Stimulated activated CD4-positive, alpha-beta T cell treated with anti-CD3 and anti-CD28 coated beads, Interleukin-4, amount 100 ng/mL, for 24 hours (primary cell): ENCODE data around the gene TBCA.

Experiments
- DNase-seq: peaks from one replicate; pipeline ENCODE4 v3.0.0-alpha.2; 2020

TBCA gene

GRCh38 chr5:77641397-77641943 is 134.7 kb downstream of the TBCA start:
- no peak for DNase-seq
